ENCODE data around the gene MRC2.

Gene MRC2

GRCh38 chr17:62676952-62677596 lies 49.6 kb downstream of the MRC2 start:
- TF ChIP-seq, protein P1, sequence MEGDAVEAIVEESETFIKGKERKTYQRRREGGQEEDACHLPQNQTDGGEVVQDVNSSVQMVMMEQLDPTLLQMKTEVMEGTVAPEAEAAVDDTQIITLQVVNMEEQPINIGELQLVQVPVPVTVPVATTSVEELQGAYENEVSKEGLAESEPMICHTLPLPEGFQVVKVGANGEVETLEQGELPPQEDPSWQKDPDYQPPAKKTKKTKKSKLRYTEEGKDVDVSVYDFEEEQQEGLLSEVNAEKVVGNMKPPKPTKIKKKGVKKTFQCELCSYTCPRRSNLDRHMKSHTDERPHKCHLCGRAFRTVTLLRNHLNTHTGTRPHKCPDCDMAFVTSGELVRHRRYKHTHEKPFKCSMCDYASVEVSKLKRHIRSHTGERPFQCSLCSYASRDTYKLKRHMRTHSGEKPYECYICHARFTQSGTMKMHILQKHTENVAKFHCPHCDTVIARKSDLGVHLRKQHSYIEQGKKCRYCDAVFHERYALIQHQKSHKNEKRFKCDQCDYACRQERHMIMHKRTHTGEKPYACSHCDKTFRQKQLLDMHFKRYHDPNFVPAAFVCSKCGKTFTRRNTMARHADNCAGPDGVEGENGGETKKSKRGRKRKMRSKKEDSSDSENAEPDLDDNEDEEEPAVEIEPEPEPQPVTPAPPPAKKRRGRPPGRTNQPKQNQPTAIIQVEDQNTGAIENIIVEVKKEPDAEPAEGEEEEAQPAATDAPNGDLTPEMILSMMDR (IDR thresholded peaks at IDR 0.05; ENCODE audit: control insufficient read depth, extremely low read depth, insufficient read depth), result no peak

DNA sequence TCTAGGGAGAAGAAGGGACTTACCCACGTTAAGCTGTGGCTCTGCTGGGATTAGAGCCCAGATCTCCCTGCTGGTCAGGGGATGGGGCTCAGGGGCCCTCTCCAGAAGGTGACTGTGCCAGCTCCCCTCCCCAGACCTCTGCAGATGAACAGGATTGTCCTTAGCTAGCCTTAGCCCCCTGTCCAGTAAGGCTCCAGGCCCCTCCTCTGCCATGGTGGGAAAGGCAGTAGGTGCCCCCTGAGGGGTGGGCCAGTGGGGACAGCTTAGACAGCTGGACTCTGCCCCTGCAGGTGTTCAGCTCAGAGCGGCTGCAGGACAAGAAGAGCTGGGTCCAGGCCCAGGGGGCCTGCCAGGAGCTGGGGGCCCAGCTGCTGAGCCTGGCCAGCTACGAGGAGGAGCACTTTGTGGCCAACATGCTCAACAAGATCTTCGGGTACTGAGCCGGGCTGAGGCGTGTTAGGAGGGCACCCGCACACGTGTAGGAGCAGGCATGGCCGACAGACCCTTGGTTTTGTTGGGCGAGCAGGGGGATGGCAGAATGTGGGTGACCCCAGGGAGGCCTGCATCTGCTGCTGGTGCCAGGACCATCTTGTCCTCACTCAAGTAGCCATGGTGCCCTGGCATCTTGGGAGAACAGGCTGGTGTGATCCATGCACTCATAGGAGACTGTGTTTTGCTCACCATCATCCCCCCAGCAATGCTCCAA lies 50.9 kb downstream of the MRC2 start:
- TF ChIP-seq, protein P1 (IDR thresholded peaks at IDR 0.05; ENCODE audit: control insufficient read depth, extremely low read depth, insufficient read depth), result no peak
- no peak for DNase-seq (ENCODE audit: low read depth)
- no peak overlapping the region for H3K4me3 ChIP-seq (ENCODE audit: low read depth, low read length)

More at GRCh38 chr17:62676952-62677596, 49.6 kb downstream of the MRC2 start:
- H3K4me3 ChIP-seq (ENCODE audit: low read depth, low read length), result no peak overlapping the region
- no peak for DNase-seq (ENCODE audit: low read depth)

- no peak for DNase-seq (ENCODE audit: low read depth)
- H3K4me3 ChIP-seq (ENCODE audit: low read depth, low read length), result no peak overlapping the region
- TF ChIP-seq, protein P1 (IDR thresholded peaks at IDR 0.05; ENCODE audit: control insufficient read depth, extremely low read depth, insufficient read depth), result no peak
Observed at GRCh38 chr17:62679866-62680377, 52.5 kb downstream of the MRC2 start.

GRCh38 chr17:62680541-62681052 lies 53.1 kb downstream of the MRC2 start:
- TF ChIP-seq, protein P1 (IDR thresholded peaks at IDR 0.05; ENCODE audit: control insufficient read depth, extremely low read depth, insufficient read depth), result no peak
- no peak overlapping the region for H3K4me3 ChIP-seq (ENCODE audit: low read depth, low read length)
- no peak for DNase-seq (ENCODE audit: low read depth)

DNA sequence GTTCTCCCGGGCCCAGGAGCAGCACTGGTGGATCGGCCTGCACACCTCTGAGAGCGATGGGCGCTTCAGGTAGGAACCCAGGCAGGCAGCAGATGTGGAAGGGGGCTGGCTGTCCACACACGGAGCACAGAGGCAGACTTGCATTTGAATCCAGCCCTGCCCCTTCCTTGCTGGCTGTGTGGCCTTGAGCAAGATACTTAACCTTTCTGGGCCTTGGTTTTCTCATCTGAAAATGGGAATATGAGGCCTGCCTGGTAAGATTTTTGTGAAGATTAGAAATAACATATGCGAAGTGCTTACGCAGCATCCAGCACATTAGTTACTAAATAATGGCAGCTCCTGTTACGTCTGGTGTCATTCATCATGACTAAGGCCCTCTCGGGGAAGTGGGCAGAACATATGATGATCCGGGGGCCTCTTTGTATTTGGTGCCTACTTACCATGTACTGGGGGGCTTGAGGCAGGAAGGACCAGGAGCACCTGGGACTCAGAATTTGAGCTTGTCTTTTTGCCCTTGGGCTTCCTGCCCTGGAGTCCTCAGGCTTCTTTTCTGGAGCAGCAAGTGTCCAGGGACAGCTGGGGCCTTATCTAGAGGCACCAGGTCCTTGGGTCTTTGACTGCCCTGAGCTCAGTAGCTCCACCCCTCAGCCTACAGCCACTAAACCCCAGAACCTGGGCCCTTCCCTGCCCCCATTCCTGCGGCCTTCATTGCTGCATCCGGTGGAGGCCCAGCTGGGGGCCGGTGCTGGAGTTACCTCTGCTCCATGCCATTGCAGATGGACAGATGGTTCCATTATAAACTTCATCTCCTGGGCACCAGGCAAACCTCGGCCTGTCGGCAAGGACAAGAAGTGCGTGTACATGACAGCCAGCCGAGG lies 53.8 kb downstream of the MRC2 start:
- H3K4me3 ChIP-seq (ENCODE audit: low read depth, low read length), result no peak overlapping the region
- DNase-seq (ENCODE audit: low read depth), result no peak
- TF ChIP-seq, protein P1 (IDR thresholded peaks at IDR 0.05; ENCODE audit: control insufficient read depth, extremely low read depth, insufficient read depth), result no peak

DNA sequence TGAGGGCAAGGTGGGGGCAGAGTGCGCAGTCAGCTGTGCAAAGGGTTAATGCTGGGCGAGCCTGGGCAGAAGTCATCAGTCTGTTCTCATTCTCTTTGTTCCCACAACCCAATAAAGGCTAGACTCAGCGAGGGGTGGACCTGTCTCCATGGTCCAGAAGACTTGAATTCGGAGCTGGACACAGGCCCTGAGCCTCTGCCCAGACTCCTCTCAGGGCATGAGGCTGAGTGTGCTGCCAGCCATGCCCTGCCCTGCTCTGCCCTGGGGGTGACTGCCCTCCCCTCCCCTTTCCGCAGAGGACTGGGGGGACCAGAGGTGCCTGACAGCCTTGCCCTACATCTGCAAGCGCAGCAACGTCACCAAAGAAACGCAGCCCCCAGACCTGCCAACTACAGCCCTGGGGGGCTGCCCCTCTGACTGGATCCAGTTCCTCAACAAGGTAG lies 54.5 kb downstream of the MRC2 start:
- DNase-seq (ENCODE audit: low read depth), result no peak
- TF ChIP-seq, protein P1 (IDR thresholded peaks at IDR 0.05; ENCODE audit: control insufficient read depth, extremely low read depth, insufficient read depth), result no peak
- H3K4me3 ChIP-seq (ENCODE audit: low read depth, low read length), result no peak overlapping the region

Measured in LNCaP clone FGC (cell line).